GM11168 (cell line): ENCODE measurements around the gene CCDC178.
"Not testable (repeated sequence)": the region's sequence is repeated elsewhere in the genome, so short reads cannot be mapped to it uniquely, and the experiment has no call there.

Experiments used
- in situ Hi-C: fragments of 300-500 bp; cut with MboI; formaldehyde crosslinking; loops from one replicate; pipeline ENCODE4 v1.12.0; 2022; ENCODE audit warnings: low sequenced_read_pairs; ENCODE audit not compliant: unreplicated experiment

Gene CCDC178

DNA sequence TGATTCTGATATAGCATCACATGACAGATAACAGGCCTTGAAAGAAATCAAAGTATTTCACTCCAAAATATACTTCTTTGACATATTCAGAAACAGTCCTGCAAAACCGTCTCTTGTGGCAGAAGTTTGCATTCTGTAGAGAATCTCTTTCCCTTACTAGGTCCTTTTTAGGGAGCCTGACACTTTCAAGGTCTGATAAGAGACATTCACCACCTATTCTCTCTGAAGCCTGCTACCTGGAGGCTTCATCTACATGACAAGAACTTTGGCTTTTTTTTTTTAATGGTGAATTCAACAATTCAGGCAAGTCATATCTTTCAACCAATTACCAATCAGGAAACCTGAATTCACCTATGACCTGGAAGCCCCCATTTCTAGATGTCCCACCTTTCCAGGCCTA, 83.8 kb downstream of the CCDC178 start:
- in situ Hi-C loops, result no loop called here

DNA sequence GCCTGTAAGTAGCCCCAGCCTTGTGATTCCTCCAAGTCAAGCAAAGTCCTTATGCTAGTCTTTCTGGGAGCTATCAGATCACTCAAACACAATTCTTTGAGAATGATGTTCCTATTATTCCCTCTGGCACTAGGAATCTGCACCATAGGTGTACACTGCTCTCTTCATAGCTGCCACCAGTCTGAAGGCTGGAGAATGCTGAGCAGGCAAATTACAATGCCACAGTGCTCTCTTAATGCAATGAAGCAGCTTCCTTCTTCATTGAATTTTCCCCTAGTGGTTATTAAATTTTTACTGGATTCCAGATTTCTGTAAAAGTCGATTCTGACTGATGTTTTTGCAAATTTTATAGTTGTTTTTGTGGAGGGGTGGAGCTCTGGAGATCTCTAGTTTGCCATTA, 84.8 kb downstream of the CCDC178 start:
- in situ Hi-C loops, result no loop called here

DNA sequence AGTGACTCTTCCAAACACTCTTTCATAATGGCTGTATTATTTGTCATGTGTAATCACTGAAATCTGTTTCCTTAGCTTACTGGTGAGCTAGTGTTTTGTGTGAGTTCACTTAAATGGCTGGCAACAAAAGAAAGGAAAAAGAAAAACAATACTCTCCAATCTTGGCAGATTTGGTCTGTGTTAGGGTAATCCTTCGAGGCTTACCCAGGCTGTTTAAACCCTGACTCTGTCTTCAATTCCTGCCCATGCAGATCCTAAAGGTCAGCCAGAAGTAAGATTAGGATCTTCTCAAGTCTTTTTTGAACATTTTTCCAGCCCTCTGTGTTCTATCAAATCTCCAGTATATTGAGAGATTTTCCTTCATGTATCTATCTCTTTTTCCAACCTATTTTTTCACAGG, 85.3 kb downstream of the CCDC178 start:
- in situ Hi-C loops, result no loop called here

DNA sequence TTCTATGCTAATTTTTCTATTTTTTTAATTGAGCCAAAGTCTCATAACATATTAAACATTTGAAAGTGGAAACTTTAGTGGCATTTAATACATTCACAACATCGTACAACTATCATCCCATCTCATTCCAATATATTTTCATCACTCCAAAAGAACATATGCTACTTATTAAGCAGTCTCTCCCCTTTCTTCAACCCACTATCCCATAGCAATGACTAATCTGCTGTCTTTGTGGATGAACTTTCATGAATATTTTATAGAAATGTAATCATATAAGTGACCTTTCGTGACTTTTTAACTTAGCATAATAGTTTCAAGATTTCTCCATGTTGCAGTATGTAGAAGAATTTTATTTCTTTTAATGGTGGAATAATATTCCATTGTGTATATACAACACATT, 90.3 kb downstream of the CCDC178 start:
- in situ Hi-C loops, result no loop called here

DNA sequence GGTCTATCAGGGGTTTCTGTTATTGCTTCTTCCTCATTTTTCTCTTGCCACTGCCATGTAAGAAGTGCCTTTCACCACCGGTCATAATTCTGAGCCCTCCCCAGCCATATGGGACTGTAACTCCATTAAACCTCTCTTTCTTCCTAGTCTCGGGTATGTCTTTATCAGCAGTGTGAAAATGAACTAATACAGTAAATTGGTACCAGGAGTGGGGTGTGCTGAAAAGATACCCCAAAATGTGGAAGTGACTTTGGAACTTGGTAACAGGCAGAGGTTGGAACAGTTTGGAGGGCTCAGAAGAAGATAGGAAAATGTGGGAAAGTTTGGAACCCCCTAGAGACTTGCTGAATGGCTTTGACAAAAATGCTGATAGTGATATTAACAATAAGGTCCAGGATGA, 100.8 kb downstream of the CCDC178 start:
- in situ Hi-C loops, result not testable (repeated sequence)

DNA sequence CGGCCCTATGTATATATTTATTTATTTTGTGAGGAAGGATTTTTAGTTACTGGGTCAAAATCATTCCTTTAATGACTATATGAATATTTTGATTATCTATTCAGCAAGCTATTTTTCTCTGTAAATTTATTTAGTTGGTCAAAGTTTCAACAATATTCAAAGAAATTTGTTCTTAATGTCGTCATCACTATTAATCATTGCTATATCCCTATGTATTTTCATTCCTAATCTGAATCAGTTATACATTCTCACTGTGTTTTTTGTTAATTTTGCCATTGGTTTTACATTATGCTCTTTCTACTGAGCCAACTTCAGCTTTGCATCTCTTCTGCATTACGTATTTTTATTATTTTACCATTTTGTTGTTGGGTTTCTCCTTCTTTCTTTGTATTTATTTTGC, 105.7 kb downstream of the CCDC178 start:
- in situ Hi-C loops, result no loop called here

DNA sequence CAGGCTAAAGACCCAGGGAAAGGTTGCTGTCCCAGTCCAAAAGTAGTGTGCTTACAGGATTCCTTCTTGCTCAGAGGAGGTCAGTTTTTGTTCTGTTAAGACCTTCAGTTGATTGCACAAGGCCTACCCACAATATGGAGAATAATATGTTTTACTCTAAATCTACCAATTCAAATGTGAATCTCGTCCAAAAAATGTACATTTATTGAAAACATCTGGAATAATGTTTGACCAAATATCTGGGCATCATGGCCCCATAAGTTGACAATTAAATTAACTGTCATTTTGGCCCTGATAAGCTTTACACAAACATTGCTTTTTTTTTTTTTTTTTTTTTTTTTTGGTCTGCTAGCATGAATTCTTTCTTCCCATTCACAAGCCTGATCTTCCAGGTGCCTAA, 109.8 kb downstream of the CCDC178 start:
- in situ Hi-C loops, result no loop called here

DNA sequence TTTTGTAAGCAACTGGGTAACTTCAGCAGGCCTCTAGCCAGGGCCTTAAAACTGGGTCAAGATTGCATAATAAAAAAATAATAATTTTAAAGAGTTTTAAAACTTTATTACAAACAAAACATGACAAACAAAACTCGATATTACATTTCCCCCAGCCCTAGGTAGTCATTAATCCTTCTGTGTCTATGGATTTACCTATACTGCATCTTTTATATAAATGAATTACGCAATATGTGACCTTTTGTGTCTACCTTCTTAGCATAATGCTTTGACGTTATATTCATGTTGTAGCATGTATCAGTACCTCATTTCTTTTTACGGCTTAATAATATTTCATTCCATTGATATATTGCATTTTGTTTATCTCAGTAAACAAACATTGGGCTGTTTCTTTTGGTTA, 113.5 kb downstream of the CCDC178 start:
- in situ Hi-C loops, result no loop called here

DNA sequence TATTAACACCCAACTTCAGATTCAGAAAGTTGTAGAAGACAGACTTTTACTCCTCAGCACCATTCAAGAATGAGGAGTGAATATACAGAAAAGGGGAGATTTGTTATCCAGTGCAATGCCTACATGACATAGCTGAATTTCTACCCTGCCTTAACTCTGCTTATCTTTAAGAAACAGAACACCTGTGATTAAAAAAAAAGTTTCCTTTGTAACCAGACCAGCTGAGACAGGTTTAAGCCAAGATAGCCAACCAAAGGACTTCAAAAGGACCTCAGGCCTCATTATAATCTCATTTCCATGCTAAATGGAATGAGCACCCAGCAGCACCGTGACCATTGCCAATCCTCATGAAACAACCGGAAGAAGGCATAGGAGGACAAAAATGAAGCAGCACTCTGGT, 122.9 kb downstream of the CCDC178 start:
- in situ Hi-C loops, result no loop called here

DNA sequence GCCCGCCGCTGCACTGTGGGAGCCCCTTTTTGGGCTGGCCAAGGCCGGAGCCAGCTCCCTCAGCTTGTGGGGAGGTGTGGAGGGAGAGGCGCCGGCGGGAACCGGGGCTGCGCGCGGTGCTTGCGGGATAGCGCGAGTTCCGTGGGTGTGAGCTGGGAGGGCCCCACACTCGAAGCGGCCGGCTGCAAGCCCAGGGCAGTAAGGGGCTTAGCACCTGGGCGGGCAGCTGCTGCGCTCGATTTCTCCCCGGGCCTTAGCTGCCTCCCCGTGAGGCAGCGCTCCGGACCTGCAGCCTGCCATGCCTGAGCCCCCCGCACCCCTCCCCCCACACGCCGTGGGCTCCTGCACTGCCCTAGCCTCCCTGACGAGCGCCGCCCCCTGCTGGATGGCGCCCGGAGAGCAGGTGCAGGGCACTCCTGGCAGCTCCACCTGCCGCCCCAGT, 124.4 kb downstream of the CCDC178 start:
- in situ Hi-C loops, result no loop called here

DNA sequence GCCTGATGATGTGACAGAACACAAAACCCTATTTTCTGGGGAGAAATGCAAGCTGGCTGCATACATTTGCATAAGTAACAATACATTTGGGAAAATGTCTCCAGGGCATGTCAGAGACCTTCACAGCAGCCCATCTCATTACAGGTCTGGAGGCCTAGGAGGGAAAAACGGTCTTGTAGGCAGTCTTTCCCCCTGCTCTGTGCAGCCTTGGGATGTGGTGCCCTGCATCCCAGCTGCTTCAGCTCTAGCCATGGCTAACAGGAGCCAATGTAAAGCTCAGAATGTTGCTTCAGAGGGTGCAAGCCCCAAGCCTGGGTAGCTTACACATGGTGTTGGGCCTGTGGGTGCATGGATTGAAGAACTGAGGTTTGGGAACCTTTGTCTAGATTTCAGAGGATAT, 133.0 kb downstream of the CCDC178 start:
- in situ Hi-C loops, result no loop called here

DNA sequence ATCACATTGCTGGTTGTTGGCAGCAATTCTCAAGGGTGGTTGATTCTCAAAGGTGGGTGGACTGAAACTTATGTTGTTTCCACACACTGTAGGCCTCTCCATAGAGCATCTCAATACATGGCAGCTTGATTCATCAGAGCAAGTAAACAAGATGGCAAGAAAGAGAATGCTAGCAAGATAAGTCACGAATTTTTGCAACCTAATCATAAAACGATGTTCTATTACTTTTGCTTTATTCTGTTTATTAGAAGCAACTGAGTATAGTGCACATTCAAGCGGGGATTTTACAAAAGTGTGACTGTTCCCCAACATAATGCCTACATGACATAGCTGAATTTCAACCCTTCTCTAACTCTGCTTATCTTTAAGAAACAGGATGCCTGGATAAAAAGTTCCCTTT, 136.2 kb downstream of the CCDC178 start:
- in situ Hi-C loops, result no loop called here

DNA sequence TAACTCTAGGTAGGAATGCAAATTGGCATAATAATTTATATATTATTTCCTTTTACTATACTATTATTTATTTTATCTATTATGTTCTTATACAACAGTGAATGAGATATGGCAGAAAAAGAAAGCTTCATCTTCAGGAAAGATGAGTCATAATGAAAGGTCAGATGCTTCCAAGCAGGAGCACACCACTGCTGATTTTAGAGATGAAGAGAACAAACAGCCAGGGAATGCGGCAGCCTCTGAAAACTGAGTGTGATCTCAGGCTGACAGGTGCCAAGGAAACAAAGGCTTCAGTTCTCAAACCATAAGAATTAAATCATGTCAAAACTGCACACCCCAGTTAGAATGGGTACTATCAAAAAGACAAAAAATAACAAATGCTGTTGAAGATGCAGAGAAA, 149.0 kb downstream of the CCDC178 start:
- in situ Hi-C loops, result no loop called here

DNA sequence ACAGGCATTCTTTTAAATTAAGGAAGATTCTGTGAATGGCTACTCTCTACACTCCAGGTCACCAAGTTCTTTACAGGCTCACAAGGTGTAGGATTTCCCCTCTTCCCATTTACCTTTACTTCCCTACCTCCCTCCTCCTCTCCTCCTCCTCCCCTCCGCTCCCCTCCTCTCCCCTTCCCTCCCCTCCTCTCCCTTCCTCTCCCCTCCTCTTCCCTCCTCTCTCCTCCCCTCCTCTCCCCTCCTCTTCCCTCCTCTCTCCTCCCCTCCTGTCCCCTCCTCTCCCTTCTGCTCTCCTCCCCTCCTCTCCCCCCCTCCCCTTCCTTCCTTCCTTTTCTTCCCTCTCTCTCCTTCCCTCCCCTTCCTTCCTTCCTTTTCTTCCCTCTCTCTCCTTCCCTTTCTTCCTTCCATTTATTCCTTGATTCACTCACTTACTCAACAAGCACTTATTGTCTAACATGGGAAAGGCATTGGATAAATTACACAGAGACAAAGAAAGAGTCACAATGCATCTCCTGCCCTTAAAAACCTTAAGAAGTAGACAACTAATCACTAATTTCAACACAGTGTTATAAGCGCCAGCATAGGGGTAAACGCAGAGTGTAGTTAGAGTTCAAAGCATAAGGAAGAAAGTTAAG, 152.3 kb downstream of the CCDC178 start:
- in situ Hi-C loops, result no loop called here

DNA sequence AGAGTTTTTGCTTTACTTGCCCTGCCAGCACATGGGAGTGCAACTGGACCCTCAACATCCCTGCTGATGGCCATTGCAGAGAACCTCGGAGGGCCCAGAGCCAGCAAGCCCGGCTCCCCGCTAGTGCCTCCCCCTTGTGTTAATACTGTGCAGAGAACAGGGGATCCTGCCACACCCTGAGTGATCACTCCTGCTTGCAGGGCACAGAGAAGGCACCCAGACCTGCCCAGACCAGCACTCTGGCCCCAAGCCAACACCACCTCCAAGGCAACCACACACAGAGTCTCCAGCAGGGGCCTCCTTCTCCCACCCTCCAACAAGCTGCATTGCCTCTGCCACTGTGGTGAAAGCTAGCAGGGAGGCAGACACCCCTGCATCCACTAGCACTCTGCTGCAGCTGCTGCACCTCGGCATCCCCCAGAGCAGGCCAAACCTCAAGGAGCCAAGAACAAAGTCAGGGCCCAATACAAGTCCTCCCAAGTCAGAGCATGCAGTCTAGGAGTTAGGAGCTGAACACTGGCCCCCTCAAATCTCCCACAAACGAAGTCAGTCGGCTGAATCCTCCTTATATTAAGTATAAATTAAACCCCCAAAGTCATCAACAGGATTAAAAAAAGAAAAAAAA, 157.7 kb downstream of the CCDC178 start:
- in situ Hi-C loops, result no loop called here

DNA sequence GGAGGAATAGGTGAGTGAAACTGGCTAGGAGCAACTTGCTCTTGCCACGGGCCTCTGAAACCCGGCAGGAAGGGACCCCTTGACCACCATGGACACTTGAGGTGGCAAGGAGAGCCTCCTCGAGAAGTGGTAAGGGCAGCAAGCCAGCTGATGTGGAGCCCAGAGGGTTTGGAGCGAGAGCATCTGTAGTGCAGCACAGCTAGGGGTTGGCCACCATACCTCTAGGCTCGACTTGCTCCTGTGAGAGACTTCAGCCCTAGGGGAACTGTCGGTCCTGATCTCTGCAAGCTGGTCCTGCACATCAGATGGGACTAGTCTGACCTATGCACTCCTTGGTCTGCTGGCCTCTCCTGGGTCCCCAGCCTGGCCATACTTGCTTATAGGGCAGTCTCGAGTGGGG, 158.4 kb downstream of the CCDC178 start:
- in situ Hi-C loops, result no loop called here

DNA sequence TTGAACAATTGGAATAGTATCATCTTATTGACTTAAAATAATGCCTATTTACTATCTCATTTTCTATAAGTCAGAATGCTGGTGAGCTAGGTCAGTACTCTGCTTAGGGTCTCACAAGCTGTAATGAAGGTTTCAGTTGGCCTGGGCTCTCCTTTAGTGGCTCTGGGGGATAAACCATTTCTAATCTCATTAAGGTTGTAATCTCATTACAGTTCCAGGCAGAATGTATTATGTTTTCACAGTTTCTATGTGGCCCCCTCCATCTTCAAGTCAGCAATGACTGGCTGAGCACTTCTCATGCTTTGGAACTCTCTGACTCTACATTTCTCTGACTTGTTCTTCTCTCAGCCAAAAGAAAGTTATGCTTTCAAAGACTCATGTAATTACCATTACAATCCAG, 163.1 kb downstream of the CCDC178 start:
- in situ Hi-C loops, result no loop called here

DNA sequence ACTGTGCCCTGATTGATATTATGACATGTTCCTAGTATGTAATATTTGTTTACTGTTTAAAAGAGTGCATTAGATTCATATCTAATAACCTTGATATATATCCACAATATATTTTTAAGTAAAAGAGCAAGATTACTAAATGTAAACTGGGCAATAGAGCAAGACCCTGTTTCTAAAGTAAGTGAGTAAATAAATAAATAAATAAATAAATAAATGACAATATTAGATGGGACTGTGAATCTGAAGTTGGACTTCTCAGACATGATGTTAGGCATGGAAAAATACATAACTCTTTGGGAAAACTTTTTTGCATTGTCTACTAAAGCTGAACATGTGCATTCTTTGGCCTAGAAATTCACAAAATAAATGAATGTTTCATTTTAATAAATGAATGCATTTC, 164.7 kb downstream of the CCDC178 start:
- in situ Hi-C loops, result no loop called here

DNA sequence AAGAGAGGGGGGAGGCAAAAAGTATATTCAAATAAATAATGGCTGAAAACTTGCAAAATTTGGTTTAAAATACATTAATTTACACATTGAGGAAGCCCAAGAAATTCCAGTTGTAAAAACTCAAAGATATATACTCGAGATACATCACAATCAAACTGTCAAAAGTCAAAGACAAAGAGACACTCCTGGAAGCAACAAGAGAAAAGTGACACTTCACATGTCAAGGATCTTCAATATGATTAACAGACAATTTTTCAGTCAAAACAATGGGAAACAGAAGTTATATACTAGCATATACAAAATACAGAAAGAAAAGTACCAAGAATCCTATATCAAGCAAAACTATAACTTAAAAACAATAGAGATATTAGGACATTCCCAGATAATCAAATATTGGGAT, 170.2 kb downstream of the CCDC178 start:
- in situ Hi-C loops, result no loop called here

DNA sequence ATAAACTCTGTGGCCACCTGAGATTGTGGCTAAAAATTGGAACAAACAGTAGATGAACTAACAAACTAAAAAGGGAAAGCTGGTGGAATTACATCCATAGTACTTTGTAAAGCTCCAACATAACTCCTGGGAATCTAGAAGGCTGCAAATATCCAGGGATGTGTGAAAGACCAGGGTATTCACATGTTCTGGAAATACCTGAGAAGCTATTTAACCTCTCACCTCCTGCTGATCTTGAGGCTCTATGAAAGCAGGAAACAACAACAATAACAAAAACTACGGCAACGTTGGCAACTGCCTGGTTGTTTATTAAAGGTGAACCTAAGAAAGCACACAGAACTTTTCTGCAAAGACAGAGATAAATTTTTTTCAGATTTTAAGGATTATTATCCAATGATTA, 171.3 kb downstream of the CCDC178 start:
- in situ Hi-C loops, result no loop called here

DNA sequence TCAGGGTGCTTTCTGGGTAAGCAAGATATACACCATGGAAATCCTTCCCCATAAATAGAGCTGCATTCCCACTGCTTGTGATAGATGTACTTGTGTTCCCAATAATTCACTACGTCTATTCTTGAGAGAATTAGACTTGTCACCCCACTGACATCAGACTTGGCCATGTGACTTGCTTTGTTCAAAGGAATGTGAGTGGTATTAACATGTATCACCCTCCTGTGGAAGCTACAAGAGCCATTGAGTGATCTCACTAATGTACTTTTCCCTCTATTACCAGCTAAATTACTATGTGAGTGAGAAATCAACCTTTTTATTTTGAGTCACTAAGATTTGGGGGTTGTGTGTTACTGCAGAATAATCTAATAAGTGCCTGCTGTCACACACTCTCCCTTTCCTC, 176.0 kb downstream of the CCDC178 start:
- in situ Hi-C loops, result no loop called here

DNA sequence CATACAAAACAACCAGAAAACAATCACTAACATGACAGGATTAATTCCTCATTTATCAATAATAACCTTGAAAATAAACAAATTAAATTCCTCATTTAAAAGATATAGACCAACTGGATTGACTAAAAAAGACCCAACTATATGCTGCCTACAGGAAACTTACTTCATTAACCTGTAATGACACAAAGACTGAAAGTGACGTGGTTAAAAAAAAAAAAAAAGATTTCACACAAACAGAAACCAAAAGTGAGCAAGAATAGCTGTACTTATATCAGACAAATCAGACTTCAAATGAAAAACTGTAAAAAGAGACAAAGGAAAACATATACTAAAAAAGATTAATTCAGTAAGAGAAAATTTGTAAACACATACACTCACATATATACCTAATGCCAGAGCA, 201.2 kb downstream of the CCDC178 start:
- in situ Hi-C loops, result no loop called here

DNA sequence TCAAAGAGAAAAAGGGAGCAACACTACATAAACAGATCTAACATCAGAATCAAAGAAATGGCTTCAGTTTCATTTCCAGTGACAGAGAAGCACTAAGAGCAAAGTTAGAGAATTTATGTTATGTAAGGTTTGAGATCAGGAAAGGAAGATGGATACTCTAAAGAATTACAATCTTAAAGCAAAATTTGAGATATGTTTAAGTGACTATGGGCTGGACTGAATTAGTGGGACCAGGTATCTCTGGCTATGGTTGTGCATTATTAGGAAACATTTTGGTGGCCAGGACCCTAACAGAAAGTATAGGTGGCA, 208.2 kb downstream of the CCDC178 start:
- in situ Hi-C loops, result no loop called here
